Superior temporal gyrus (tissue), 1 donor: ENCODE results near the gene ADPRM.
A peak's percentile ranks its signal among the peaks of the same experiment; 100 is the strongest.
"Not testable (repeated sequence)": the region's sequence is repeated elsewhere in the genome, so short reads cannot be mapped to it uniquely, and the experiment has no call there.

Experiments
- DNase-seq: peaks from one replicate; pipeline ENCODE4 v3.0.0-alpha.2; 2016; ENCODE audit errors: extremely low spot score

The ADPRM gene, protein sequence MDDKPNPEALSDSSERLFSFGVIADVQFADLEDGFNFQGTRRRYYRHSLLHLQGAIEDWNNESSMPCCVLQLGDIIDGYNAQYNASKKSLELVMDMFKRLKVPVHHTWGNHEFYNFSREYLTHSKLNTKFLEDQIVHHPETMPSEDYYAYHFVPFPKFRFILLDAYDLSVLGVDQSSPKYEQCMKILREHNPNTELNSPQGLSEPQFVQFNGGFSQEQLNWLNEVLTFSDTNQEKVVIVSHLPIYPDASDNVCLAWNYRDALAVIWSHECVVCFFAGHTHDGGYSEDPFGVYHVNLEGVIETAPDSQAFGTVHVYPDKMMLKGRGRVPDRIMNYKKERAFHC

DNA sequence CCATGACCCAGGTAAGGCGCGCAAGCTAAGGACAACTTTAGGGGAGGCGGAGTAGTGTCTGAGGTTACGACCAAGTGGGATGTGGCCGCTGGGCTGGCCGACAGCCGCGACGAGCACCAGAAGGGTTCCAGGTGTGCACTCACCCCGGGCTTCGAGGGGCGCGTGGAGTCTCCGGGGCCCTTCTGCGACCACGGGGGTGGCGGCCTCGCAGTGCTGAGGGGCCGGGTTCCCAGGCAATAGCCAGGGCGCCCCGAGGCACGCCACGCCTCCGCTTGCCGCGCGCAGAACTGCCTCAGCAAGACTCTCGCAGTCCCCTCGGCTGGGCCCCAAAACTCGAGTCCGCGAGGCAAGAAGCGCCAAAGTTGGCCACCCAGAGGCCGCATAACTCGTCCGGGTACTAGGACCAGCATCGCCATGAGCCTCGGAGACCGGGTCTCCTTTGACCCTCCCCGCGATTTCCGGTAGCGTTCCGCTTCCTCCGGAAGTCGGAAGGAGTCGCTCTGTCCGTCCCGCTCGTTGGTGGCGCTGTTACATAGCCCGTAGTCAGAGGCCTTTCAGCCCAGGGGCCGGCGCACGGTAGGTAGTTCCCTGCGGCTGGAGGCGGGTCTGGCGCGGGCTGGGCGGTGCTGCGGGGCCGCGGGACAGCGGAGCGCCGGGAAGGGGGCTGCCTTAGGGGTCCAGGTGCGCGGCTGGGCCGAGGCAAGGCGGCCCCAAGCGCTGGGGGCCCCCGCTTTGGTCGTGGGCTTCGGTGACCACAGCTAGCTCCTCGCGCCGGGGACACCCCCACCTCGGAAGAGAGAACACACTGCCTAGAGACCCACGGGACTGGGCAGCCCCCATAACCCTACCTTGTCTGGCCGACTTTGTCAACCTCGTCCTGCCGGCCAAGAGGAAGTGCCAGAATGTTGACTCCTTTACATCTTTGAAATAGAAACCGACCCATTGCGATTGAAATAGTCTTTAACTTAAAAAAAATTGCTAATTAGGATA, at the start of gene ADPRM, which contains the start of gene SCO1:
Gene ADPRM, plus strand, starts transcription at position 503 of the 990 bp plus-strand sequence. CDS start 7,333 bp downstream, outside the sequence.
Gene SCO1, minus strand, starts transcription at position 442 of the 990 bp plus-strand sequence. Its CDS starts 26 bp downstream, at position 416.
- peak; percentile 98 for DNase-seq

- no peak for DNase-seq
These were observed 49.0 kb upstream of the ADPRM start for GRCh38 chr17:10648381-10648780.

DNA sequence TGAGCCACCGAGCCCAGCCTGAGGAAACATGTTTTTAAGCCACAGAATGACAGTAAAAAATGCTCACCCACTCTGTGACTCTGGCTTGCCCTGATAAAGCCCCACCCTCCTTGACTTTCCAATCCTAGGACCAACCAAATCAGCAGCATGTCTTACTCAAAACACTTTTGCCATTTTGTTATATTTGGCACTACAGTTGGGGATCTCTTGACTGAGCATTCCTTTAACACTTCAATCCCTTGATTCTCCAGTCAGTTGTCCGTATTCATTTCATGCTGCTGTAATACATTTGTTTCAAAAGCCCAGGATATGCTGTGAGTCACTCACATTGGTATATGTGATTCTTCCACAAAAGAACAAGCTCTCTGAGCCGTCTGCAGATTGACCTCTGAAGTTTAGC, 48.4 kb upstream of the ADPRM start:
- DNase-seq: no peak

- DNase-seq: no peak
These were observed 47.8 kb upstream of the ADPRM start for GRCh38 chr17:10649602-10650001.

DNA sequence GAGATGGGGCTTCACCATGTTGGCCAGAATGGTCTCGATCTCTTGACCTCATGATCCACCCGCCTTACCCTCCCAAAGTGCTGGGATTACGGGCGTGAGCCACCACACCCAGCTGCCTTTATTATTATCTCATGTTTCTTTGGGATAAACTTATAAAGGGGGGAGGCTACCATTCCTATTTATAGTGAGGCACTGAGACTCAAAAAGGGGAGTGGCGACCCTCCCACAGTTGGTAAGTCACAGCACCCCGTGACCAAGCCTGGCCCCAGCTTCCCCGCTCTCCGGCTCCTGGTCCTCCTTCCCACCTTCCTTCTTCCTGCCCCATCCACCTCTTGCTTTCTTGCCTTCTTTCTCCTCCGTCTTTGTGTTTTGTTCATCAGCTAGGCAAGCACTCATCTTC, 45.5 kb upstream of the ADPRM start:
- no peak for DNase-seq

DNA sequence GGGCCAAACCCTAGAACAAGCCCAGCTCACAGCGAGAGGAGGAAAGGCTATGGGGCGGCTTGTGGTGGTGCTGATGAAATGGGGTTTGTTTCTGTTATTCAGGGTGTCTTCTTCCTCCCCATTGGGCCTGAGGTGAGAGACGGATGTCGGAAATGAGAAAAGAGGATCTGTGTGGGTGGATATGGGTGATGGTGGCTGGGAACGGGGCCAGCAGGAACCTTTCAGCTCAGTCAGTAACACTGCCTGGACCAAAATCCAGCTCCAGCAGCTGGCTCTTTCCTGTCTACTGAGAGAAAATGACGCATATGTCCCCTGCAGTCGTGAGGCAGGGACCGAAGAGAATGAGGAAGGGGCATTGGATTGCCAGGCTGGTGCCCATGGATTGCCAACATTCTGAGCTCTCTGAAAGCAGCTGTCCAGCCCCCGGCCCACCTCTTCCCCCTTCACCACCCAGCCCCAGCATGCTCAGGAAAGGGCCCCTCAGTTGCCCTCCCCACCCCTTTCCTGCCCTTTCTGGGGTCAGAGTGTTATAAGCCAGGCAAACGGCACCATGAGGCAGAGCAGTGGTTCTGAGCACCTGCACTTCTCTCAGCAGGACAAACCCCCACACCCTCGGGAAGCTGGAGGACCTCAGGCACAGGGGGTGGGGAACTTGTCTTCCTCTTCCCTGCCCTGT, 44.3 kb upstream of the ADPRM start:
- no peak for DNase-seq

DNA sequence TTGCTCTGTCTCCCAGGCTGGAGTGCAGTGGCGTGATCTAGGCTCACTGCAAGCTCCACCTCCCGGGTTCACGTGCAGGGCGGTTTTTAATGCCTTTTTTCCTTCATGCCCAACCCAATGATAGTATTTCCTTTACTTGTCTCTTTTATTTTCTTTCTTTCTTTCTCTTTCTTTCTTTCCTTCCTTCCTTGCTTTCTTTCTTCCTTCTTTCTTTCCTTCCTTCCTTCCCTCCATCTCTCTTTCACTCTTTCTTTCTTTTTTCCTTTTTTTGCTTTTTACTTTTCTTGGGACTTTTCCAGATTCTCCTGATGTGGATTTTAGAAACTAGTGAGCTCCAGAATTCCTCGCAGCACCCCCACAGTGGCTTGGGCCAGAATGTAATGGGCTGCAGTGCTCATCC, 43.4 kb upstream of the ADPRM start:
- no peak for DNase-seq

DNA sequence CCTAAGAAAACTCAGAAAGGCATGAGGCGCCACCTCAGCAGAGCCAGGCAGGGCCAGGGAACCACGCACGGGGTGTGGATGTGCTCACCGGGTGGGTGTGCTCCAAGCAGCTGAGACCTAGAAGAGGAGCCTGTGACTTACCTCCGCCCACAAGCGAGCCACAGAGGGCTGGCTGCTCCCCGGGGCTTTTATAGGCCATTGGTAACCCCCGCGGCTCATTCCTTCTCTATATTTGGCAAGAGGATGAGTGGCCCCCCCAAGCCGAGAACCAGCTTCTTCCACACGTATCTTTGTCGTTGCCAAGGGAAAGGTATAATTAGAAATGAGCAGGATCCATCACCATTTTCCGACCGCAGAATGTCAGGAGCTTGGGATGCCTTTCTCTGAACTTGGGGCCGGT, 40.2 kb upstream of the ADPRM start, which contains the start of gene MYH3:
Gene MYH3, minus strand, starts transcription at position 162 of the 400 bp plus-strand sequence. CDS start 2,245 bp downstream, outside the sequence.
- DNase-seq: no peak

GRCh38 chr17:10657879-10658278, 39.5 kb upstream of the ADPRM start:
- no peak for DNase-seq

DNA sequence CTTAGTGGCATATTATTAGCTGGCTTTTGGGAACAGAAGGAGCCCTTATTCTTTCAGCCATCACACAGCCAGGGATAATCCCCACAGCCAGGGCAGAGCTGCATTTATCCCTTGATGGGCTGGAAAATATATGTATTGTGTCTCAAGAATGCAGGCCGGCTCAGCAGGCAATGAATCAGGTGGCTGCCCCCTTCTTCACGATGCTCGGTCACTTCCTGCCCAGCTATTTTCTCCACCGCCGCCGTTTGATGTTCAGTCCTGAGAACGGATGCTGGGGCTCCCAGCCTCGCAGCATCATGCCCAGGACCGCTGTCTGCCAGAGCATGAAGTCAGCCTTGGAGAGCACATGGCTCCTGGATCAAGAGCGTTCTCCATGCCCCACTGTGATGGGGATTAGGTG, 36.0 kb upstream of the ADPRM start:
- DNase-seq: no peak

- DNase-seq: no peak
These were observed 34.2 kb upstream of the ADPRM start for GRCh38 chr17:10663231-10663630.

- no peak for DNase-seq
These were observed 32.8 kb upstream of the ADPRM start for GRCh38 chr17:10664571-10664970.

- DNase-seq: no peak
These were observed 30.5 kb upstream of the ADPRM start for GRCh38 chr17:10666906-10667305.

- no peak for DNase-seq
These were observed 28.6 kb upstream of the ADPRM start for GRCh38 chr17:10668775-10669174.

DNA sequence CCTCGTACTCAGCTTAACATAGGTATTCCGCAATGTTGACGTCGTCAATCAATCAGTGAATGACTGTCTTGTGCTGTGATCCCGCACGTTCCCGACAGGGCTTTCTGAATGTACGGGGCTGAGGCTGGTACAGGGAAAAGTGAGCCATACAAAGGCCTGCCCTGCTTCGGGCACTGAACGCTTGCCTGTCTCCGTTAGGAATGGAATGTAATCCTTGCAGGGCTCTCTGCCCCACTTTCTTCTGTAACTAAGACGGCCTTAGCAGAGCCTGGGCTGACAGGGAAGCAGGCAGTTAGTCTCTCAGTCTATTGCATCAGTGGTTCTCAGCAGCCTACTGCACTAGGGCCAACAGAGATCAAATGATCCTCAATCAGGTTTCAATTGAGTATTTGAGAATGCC, 24.1 kb upstream of the ADPRM start:
- DNase-seq: no peak

DNA sequence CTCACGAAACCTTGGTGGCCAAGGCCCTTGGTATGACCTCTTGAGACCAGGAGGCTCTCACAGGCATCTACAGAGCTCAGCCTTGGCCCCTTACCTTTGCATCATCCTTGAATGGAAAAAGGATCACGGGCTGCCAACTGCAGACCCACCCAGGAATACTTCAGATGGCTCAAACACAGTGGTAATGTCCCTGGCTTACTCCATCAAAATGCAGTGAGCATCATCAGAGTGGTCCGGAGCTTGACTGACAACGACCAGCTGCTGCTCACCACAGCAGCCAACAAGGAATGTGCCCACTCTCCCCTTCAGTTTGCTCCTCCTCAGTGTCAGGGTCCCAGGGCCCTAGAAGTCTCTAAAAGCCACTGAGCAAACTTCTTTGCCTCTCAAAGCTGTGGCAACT, 22.7 kb upstream of the ADPRM start:
- DNase-seq: no peak

GRCh38 chr17:10681866-10682446, 15.4 kb upstream of the ADPRM start:
- no peak for DNase-seq

DNA sequence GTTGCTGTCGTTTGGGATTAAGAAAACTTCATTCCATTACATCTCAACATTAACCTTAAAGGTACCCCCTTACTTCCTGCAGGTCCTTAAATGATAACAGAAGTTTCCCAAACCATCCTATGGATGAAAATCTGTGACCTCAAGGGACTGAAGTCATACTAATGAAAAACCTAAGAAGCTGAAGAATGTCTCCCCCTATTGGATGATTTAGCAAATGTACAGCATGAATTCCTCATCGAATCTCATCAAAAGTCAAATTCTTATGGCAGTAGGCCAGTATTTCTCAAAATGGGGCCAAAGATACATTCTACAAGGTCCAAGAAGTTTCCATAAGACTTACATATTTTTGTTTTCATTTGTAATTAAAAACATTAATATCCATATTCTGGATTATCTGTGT, 13.5 kb upstream of the ADPRM start:
- DNase-seq: no peak

DNA sequence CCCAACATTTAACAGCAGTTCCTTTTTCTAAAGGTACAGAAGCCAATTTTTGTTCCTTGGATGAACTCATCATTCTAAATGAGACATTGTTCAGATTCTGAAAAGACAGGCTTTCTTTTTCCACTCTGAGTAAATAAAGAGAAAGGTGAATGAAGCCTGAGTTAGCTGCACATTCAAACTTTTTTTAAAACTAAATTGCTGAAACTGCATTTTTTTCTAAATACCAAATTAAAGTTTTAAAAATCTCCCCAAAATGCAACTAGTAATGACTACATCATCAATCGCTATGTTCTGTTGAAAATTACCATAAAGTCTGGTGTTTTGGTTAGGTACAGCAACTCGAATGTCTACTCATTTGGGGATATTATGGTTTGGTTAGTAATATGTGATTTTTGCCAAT, 9.9 kb upstream of the ADPRM start:
- no peak for DNase-seq

- not testable (repeated sequence) for DNase-seq
These were observed 1.5 kb upstream of the ADPRM start for GRCh38 chr17:10695875-10696407.

GRCh38 chr17:10698096-10698818, 863 bp downstream of the ADPRM start:
- DNase-seq: no peak
